ENCODE measurements around the gene PXDN. TPM values are rescaled to one million over a fixed set of nuclear protein-coding genes. Genes with fewer than 3 reads are reported as not detected.
A peak's percentile ranks its signal among the peaks of the same experiment; 100 is the strongest.

The PXDN gene
- total and polyA plus RNA-seq, 8 donors, result 2.0 to 21.1 (median 4.2) TPM

- no peak for DNase-seq
- WGBS, 2 donors, result 84 to 89% methylated on average over 6 of the region's 6 CpGs
- no peak for FAIRE-seq
- Histone ChIP-seq H3K9me3 (no peaks in the 10 kb centered on the region), H3K27me3 (no peaks in the 10 kb centered on the region), H3K4me3 (no peak overlapping the region), H3K4me1 (no peaks in the 10 kb centered on the region), H3K36me3 (no peaks in the 10 kb centered on the region), H3K27ac (no peak overlapping the region)
- intact Hi-C loops (cut with DNase I), result no loop called here
- no peak for TF ChIP-seq CTCF (IDR thresholded peaks at IDR 0.05)
- ATAC-seq, result no peak
Observed at GRCh38 chr2:1670636-1671035, 73.7 kb downstream of the PXDN start.

GRCh38 chr2:1665761-1666505, 78.4 kb downstream of the PXDN start:
- TF ChIP-seq CTCF (IDR thresholded peaks at IDR 0.05), result no peak
- Histone ChIP-seq H3K27ac (no peak overlapping the region), H3K4me1 (no peaks in the 10 kb centered on the region), H3K4me3 (no peak overlapping the region), H3K27me3 (peaks cover 0 to 2% (median 0%) of the 10 kb centered on the region in 4 donors), H3K36me3 (no peaks in the 10 kb centered on the region), H3K9me3 (no peaks in the 10 kb centered on the region)
- intact Hi-C loops (cut with DNase I), result no loop called here
- no peak for DNase-seq
- FAIRE-seq, result no peak
- no peak for ATAC-seq
- WGBS, 2 donors, result 83 to 89% methylated on average over 29 of the region's 29 CpGs

- FAIRE-seq, result no peak
- H3K9me3 ChIP-seq, result no peaks in the 10 kb centered on the region
- DNase-seq, result no peak
- WGBS, 2 donors, result 86 to 91% methylated on average over 18 of the region's 18 CpGs
- no peaks in the 10 kb centered on the region for H3K4me1 ChIP-seq
- no peak for TF ChIP-seq CTCF (IDR thresholded peaks at IDR 0.05)
- peaks cover 0 to 2% (median 0%) of the 10 kb centered on the region in 4 donors for H3K27me3 ChIP-seq
- intact Hi-C loops (cut with DNase I), result no loop called here
- no peaks in the 10 kb centered on the region for H3K36me3 ChIP-seq
- no peak overlapping the region for H3K27ac ChIP-seq
- H3K4me3 ChIP-seq, result no peak overlapping the region
- no peak for ATAC-seq
Observed at GRCh38 chr2:1664698-1665097, 79.6 kb downstream of the PXDN start.

- Histone ChIP-seq H3K4me3 (no peak overlapping the region), H3K36me3 (no peaks in the 10 kb centered on the region), H3K27ac (no peak overlapping the region), H3K4me1 (no peaks in the 10 kb centered on the region), H3K9me3 (no peaks in the 10 kb centered on the region), H3K27me3 (peaks cover 0 to 2% (median 0%) of the 10 kb centered on the region in 4 donors)
- intact Hi-C loops (cut with DNase I), result no loop called here
- no peak for TF ChIP-seq CTCF (IDR thresholded peaks at IDR 0.05)
- no peak for ATAC-seq
- 75 to 87% methylated on average over 9 of the region's 9 CpGs for WGBS, 2 donors
- FAIRE-seq, result no peak
- DNase-seq, result no peak
Observed at GRCh38 chr2:1664076-1664605, 80.2 kb downstream of the PXDN start.

- Histone ChIP-seq H3K4me1 (no peaks in the 10 kb centered on the region), H3K4me3 (no peak overlapping the region), H3K9me3 (no peaks in the 10 kb centered on the region), H3K27me3 (peaks cover 0 to 2% (median 0%) of the 10 kb centered on the region in 4 donors), H3K36me3 (no peaks in the 10 kb centered on the region), H3K27ac (no peak overlapping the region)
- DNase-seq (peak in 1 of 6 donors; percentile 44), FAIRE-seq (no peak), ATAC-seq (no peak)
- intact Hi-C loops (cut with DNase I), result no loop called here
- WGBS, 2 donors, result 39 to 55% methylated on average over 16 of the region's 16 CpGs
- TF ChIP-seq CTCF (IDR thresholded peaks at IDR 0.05), result no peak
Observed at GRCh38 chr2:1663621-1664020, 80.7 kb downstream of the PXDN start.
